Fibroblast of upper back skin (primary cell): Measurements from ENCODE around the gene NKAIN2.
"Not testable (repeated sequence)": the region's sequence is repeated elsewhere in the genome, so short reads cannot be mapped to it uniquely, and the experiment has no call there.

ENCODE experiments used
- DNase-seq: peaks from one replicate; pipeline ENCODE4 v3.0.0-alpha.2; 2013

NKAIN2 gene

DNA sequence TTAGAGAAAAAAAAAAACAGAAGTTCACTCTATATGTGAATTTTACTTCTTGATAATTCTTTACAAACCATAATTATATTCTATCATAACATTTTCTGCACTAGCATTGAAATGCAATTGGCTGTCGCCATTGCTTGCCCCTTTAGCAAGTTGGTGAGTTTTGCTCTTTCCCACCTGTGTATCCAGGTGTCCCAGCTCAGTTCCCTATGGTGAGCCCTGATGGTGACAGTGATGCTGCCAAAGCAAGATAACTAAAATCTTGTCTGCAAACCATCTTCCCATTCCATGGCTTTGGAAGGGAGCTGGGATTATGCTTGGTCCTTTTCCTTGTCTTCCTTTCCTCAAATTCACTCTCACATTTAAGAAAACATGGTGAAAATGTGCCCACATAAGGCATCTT is 429.6 kb downstream of the NKAIN2 start:
- no peak for DNase-seq

DNA sequence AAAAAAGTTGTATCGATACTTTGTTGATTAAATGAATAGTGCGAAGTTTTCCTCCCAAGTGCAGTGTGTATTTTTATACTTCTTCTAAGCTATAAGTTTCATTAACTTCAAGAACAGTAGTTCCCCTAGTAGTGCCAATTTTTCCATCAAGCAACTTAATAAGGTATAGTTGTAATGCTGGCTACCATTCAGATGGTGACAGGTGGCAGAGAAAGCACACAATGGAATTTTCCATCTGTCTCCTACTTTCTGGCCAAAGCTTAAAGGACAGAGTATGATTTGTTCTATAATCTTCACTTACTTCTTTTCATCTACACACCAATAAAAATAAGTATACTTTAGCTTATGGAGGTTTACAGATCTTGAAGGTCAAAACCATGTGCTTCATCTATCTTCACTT is 431.1 kb downstream of the NKAIN2 start:
- DNase-seq, result no peak

DNA sequence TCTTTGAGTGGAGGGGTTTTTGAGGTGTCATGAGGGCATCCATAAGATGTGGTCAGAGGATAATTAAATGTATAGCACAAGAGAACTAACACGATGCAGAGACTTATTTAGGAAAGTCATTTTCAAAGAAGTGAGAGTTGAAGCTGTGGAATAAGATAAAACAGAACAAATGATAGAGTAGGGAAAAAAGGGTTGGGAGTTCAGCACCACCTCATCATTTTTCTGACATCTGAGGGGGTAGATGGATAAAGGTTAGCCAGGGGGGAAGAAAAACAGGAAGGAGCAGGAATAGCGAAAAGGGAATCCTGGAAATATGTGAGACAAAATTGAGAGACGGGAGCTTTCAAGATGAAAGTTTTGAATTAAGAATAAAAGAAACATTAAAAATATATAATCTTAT is 434.2 kb downstream of the NKAIN2 start:
- DNase-seq, result no peak

GRCh38 chr6:124238408-124238807 is 434.7 kb downstream of the NKAIN2 start:
- DNase-seq, result not testable (repeated sequence)

- DNase-seq, result no peak
Observed at GRCh38 chr6:124254941-124255685, 451.4 kb downstream of the NKAIN2 start.

GRCh38 chr6:124260337-124260736 is 456.7 kb downstream of the NKAIN2 start:
- DNase-seq, result no peak

DNA sequence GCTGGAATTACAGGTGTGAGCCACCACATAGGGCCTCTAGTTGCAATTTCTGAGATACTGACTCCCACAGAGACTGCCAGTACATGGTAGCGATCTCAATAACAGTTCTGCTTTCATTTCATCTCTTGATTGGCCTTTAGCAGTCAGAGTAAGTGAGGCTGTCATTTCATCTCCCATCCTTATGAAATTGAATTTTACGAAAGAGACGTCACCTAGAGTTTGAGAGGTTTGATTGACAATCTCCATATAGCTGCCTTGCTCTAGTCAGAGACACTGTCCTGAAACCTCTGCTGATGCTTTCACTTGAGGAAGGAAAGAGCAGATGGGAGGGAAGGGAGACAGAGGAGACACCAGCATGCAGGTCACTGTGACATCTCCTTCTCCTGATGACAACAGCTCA is 466.1 kb downstream of the NKAIN2 start:
- no peak for DNase-seq

DNA sequence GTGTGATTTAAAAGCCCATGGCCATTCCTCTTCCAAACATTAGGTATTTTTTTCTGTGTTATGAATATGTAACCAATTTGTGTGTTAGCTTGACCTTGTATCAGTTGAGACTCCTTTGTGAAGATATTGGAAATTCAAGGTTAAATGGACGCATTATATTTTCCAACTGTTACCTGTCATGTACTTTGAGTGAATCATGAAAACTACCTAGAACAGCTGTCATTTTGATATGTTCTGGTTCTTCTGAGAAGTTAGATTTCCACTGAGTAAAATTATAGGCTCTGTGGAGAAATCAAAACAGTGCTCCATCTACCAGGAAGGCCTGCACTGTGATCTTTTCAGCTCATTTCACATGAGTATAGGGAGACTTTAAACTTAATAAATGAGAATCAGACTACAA is 470.0 kb downstream of the NKAIN2 start:
- no peak for DNase-seq

DNA sequence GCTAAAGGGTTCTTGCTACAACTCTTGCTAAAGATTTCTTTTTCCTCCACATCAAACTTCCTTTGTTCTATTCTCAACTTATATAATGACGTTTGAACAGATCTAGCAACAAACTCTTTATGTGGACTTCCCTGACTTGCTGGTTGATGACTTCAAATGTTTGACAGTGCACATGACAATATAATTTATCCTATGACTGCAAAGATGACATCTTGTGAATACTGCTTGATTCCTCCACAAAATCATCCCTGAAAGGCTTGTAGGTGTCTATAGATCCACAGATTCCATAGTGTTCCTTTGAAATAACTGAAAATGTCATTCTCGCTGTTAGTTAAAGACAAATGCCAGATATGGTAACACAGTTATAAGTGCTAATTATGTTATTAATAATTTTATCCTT is 478.9 kb downstream of the NKAIN2 start:
- no peak for DNase-seq

- no peak for DNase-seq
Observed at GRCh38 chr6:124283486-124283885, 479.8 kb downstream of the NKAIN2 start.

- no peak for DNase-seq
Observed at GRCh38 chr6:124285146-124285545, 481.5 kb downstream of the NKAIN2 start.

DNA sequence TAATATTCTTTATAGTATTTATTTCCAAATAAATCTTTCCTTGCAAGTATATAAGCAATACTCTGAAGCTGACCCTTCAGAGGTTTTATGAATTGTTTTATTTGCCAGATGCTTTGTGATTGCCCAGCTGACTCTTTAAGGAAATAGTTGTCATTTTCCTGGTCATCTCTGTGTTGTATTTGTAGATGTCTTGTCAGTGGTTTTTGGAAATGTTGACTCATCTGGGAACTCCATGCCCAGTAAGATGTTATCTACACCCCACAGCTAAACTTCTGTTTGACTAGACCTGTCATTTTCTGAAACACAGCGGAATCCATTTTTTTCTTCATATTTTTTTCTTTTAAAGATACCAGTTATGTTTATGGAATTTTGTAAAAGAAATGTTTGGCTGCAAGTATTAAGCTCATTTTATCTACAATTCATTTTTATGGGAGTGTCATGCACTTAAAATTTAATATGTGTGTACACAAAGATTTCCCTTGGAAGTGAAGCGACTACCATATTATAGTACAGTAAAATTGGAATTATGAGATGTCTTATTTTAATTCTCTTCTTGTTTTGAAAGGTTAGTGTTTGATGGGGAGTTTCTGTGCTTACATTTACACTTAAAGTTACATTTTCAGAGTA is 491.0 kb downstream of the NKAIN2 start:
- DNase-seq, result peak; percentile 2

GRCh38 chr6:124297507-124297906 is 493.8 kb downstream of the NKAIN2 start:
- no peak for DNase-seq

DNA sequence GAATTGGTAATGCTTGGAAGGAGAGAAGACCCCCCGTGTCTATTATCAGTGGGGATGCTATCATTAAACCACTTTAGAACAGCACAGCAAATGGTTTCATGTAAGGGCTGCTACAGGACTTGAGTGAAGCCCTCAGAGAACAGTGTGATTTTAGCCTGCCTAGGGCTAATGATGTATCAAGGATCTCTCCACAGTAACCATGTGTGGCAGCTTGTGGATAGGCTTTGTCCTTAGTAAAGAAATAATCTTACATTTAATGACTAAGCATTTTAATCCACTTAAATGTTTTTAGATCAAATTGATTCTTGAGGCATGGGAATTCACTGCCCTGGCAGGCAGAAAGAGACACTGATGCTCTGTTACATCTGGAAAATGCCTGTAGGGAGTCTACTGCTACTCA is 495.1 kb downstream of the NKAIN2 start:
- no peak for DNase-seq

- DNase-seq, result not testable (repeated sequence)
Observed at GRCh38 chr6:124300907-124301306, 497.2 kb downstream of the NKAIN2 start.

DNA sequence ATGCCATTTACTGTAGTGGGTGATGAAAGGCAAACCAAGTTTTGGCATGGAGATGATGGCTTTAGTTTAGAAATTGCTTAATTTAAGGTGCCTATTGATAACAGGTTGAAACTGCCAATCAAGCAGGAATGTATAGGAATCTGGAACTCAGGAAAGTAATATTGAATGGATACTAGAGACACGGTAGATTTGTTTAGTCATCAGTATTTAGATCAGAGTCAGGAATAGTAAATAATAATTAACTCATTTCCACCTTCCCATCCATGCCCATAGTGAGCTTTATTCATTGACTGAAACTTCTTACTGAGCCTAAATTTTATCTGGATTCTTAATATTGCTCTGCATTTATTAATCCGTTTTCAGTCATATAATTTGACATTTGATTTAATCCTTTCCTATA is 500.3 kb downstream of the NKAIN2 start:
- no peak for DNase-seq

- DNase-seq, result no peak
Observed at GRCh38 chr6:124310139-124310538, 506.5 kb downstream of the NKAIN2 start.

- no peak for DNase-seq
Observed at GRCh38 chr6:124319410-124319809, 515.7 kb downstream of the NKAIN2 start.

DNA sequence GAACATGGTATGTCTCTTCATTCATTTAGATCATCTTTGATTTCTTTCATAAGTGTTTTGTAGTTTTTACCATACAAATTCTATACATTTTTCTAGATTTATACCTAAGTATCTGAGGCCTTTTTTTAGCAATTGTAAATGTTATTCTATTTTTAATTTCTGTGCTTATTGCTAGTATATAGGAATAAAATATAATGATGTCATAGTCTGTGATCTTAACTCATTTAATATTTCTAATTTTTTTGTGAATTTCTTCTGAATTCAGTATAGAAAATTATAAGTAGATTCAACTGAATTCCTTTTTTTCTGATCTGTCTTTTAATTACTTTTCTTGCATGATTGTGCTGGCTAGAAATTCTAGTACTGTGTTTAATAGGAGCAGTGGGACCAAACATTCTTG is 520.6 kb downstream of the NKAIN2 start:
- DNase-seq, result no peak

DNA sequence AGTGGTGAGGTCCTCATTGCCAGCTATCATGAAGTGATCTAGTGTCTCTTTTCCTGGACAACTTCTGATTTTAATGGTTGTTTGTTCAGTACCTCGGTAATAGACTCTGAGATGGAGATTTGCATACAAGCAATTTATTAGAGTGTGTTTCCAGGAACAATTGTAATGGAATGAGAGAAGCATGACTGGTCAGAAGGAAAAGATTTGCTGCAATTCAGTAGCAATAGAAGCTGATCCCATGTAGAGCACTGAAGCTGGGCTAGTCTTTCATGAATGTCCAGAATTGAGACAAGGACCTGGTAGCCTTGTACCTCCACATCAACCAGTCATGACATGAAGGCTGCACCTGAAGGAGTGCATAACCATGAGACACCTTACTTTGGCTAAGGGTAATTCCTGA is 526.5 kb downstream of the NKAIN2 start:
- no peak for DNase-seq

- DNase-seq, result no peak
Observed at GRCh38 chr6:124334359-124334758, 530.7 kb downstream of the NKAIN2 start.

DNA sequence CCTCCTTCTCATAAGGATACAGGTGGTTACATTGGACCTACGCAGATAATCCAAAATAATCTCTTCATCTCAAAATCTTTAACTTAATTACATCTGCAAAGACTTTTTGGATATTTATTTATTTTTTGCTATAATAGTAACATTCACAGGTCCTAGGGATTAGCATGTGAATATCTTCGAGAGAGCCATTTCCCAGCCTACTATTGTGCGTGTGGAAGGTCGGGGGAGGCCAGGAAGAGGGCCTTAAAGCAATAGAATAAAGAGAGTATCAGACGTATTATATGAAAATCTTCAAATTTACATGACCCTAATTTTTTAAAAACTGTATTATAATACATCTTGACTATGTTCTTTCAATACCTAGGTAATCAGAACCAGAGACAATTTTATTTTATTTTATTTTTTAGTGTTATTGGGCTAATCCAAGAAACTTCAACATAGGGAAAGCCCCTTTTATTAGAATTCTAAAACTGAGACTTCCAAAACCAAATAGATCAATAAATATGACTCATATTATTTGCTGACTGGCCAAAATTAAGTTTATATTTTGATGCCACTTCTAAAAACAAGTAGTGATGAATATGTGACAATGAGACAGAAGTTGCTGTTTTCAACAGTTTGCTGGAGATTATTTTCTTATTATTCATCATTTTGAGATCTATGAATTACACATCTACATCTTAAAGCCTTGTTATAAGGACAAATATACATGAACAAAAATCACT is 536.1 kb downstream of the NKAIN2 start:
- no peak for DNase-seq

- not testable (repeated sequence) for DNase-seq
Observed at GRCh38 chr6:124348339-124348738, 544.7 kb downstream of the NKAIN2 start.

DNA sequence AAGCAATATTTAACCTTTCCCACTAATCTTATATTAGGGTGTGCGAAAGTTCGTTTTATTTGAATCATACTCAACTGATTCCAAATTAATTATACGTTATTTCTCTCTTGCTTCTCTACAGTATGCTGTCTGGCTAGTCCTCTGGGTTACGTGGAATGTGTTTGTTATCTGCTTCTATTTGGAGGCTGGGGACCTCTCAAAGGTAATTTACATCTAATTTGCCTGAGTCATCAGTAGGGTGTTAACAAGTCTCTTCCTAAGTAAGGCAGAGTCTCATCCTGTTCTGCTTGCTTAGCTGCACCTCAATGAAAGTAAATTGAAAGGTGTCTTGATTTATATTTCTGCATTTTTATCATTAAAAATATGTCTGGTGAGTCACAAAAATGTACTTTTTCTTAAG is 551.5 kb downstream of the NKAIN2 start:
- no peak for DNase-seq
